HG03097 (cell line): ENCODE data around the gene AFAP1L1.

Experiments
- ATAC-seq: cut with Tn5 transposase; IDR thresholded peaks from one replicate; pipeline ENCODE4 v1.9.1; 2021; ENCODE audit not compliant: unreplicated experiment, low FRiP score

The AFAP1L1 gene

GRCh38 chr5:149283626-149284480, 12.2 kb downstream of the AFAP1L1 start:
- ATAC-seq = no peak

GRCh38 chr5:149284501-149284900, 12.8 kb downstream of the AFAP1L1 start:
- no peak for ATAC-seq

- ATAC-seq = no peak
Measured at GRCh38 chr5:149285153-149285552, 13.5 kb downstream of the AFAP1L1 start.

GRCh38 chr5:149288436-149288835, 16.8 kb downstream of the AFAP1L1 start:
- ATAC-seq = no peak

- no peak for ATAC-seq
Measured at GRCh38 chr5:149289301-149289700, 17.6 kb downstream of the AFAP1L1 start.

- no peak for ATAC-seq
Measured at GRCh38 chr5:149294872-149295829, 23.5 kb downstream of the AFAP1L1 start.

- no peak for ATAC-seq
Measured at GRCh38 chr5:149297340-149298025, 25.8 kb downstream of the AFAP1L1 start.

- ATAC-seq = no peak
Measured at GRCh38 chr5:149298163-149298562, 26.5 kb downstream of the AFAP1L1 start.

GRCh38 chr5:149298842-149299404, 27.3 kb downstream of the AFAP1L1 start:
- ATAC-seq = peak; percentile 67

GRCh38 chr5:149299451-149300054, 27.9 kb downstream of the AFAP1L1 start:
- ATAC-seq = no peak

- no peak for ATAC-seq
Measured at GRCh38 chr5:149300441-149300840, 28.8 kb downstream of the AFAP1L1 start.

- ATAC-seq = no peak
Measured at GRCh38 chr5:149301049-149301743, 29.5 kb downstream of the AFAP1L1 start.

GRCh38 chr5:149301744-149302380, 30.2 kb downstream of the AFAP1L1 start:
- no peak for ATAC-seq

GRCh38 chr5:149302641-149303040, 31.0 kb downstream of the AFAP1L1 start:
- ATAC-seq = no peak

- ATAC-seq = no peak
Measured at GRCh38 chr5:149303210-149303609, 31.6 kb downstream of the AFAP1L1 start.

- no peak for ATAC-seq
Measured at GRCh38 chr5:149304195-149305078, 32.8 kb downstream of the AFAP1L1 start.

- ATAC-seq = no peak
Measured at GRCh38 chr5:149309354-149309753, 37.7 kb downstream of the AFAP1L1 start.

GRCh38 chr5:149310488-149310887, 38.8 kb downstream of the AFAP1L1 start:
- ATAC-seq = no peak
